LNCAP (cell line): ENCODE results near the gene RPS10.

ENCODE experiments used
- CTCF ChIP-seq: fragments of 450-650 bp; IDR thresholded peaks from 2 replicates; pipeline ENCODE4 v1.5.1; 2017; ENCODE audit warnings: mild to moderate bottlenecking

Gene RPS10

GRCh38 chr6:34459899-34460593, 34.2 kb upstream of the RPS10 start:
- TF ChIP-seq CTCF = peak; percentile 72

- TF ChIP-seq CTCF = no peak
Observed at GRCh38 chr6:34457742-34458735, 32.2 kb upstream of the RPS10 start.

- no peak for TF ChIP-seq CTCF
Observed at GRCh38 chr6:34457382-34457741, 31.5 kb upstream of the RPS10 start.

GRCh38 chr6:34455831-34456230, 30.0 kb upstream of the RPS10 start:
- no peak for TF ChIP-seq CTCF

DNA sequence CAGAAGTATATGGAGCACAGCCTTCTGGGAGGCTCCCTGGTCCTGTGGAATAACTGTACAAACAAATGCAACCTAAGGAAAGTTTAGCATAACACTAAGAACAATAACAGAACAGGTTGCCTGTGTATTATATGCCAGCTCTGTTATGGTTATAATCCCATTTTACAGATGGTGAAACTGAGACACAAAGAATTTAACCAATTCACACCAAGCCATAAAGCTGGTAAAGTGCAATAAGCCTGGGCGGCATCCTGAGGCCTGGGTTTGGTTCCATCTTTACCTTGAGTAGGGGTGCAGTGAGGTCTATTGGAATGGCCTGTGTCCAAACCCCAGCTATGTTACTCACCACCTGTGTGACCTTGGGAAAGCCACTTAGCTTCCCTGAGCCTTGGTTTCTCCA, 25.3 kb upstream of the RPS10 start:
- TF ChIP-seq CTCF = no peak

- no peak for TF ChIP-seq CTCF
Observed at GRCh38 chr6:34447910-34448309, 22.0 kb upstream of the RPS10 start.

GRCh38 chr6:34447386-34447785, 21.5 kb upstream of the RPS10 start:
- TF ChIP-seq CTCF = no peak
